ENCODE measurements around the gene UHRF2. TPM values are rescaled to one million over a fixed set of nuclear protein-coding genes. Genes with fewer than 3 reads are reported as not detected.
"Not testable (repeated sequence)": the region's sequence is repeated elsewhere in the genome, so short reads cannot be mapped to it uniquely, and the experiment has no call there.

Gene UHRF2
- total RNA-seq, 1 donor: 54.0 TPM

GRCh38 chr9:6535594-6535993, 122.6 kb downstream of the UHRF2 start:
- DNase-seq (ENCODE audit: low read depth): no peak
- no peak overlapping the region for H3K4me3 ChIP-seq (ENCODE audit: low read depth, low read length)
- TF ChIP-seq, protein P1, sequence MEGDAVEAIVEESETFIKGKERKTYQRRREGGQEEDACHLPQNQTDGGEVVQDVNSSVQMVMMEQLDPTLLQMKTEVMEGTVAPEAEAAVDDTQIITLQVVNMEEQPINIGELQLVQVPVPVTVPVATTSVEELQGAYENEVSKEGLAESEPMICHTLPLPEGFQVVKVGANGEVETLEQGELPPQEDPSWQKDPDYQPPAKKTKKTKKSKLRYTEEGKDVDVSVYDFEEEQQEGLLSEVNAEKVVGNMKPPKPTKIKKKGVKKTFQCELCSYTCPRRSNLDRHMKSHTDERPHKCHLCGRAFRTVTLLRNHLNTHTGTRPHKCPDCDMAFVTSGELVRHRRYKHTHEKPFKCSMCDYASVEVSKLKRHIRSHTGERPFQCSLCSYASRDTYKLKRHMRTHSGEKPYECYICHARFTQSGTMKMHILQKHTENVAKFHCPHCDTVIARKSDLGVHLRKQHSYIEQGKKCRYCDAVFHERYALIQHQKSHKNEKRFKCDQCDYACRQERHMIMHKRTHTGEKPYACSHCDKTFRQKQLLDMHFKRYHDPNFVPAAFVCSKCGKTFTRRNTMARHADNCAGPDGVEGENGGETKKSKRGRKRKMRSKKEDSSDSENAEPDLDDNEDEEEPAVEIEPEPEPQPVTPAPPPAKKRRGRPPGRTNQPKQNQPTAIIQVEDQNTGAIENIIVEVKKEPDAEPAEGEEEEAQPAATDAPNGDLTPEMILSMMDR (IDR thresholded peaks at IDR 0.05; ENCODE audit: insufficient read depth, low read depth, low read length): no peak

- H3K4me3 ChIP-seq (ENCODE audit: low read depth, low read length): no peak overlapping the region
- DNase-seq (ENCODE audit: low read depth): peak; percentile 11
- TF ChIP-seq, protein P1 (IDR thresholded peaks at IDR 0.05; ENCODE audit: insufficient read depth, low read depth, low read length): no peak
These were observed 125.7 kb downstream of the UHRF2 start for GRCh38 chr9:6538666-6539071.

DNA sequence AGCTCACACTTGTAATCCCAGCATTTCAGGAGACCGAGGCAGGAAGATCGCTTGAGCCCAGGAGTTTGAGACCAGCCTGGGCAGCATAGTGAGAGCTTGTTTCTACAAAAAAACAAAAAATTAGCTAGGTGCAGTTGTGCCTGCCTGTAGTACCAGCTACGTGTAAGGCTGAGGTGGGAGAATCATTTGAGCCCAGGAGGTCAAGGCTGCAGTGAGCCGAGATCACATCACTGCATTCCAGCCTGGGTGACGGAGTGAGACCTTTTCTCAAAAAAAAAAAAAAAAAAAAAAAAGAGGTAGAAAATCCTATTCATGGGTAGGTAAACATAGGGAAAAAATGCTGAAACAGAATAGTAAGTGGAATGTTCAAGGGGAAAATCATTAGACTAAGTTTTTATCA, 129.6 kb downstream of the UHRF2 start:
- DNase-seq (ENCODE audit: low read depth); H3K4me3 ChIP-seq (ENCODE audit: low read depth, low read length): not testable (repeated sequence)

DNA sequence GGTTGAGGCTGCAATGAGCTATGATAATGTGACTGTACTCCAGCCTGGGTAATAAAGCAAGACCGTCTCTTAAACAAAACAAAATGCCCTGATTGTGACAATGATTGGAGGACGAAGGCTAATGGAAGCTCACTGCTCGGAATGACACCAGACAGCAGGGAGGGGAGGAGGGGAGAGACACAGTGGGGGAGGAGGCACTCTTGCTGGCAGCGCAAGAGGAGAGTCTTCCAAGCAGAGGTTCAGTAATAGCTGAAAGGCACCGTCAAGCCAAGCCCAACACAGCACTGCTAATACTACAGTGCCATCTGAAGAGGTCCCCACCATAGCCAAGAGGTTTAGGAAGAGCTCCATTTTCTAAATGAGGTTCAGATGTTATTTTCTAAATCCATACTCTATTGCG, 130.2 kb downstream of the UHRF2 start:
- DNase-seq (ENCODE audit: low read depth): no peak
- TF ChIP-seq, protein P1 (IDR thresholded peaks at IDR 0.05; ENCODE audit: insufficient read depth, low read depth, low read length): no peak
- H3K4me3 ChIP-seq (ENCODE audit: low read depth, low read length): no peak overlapping the region

DNA sequence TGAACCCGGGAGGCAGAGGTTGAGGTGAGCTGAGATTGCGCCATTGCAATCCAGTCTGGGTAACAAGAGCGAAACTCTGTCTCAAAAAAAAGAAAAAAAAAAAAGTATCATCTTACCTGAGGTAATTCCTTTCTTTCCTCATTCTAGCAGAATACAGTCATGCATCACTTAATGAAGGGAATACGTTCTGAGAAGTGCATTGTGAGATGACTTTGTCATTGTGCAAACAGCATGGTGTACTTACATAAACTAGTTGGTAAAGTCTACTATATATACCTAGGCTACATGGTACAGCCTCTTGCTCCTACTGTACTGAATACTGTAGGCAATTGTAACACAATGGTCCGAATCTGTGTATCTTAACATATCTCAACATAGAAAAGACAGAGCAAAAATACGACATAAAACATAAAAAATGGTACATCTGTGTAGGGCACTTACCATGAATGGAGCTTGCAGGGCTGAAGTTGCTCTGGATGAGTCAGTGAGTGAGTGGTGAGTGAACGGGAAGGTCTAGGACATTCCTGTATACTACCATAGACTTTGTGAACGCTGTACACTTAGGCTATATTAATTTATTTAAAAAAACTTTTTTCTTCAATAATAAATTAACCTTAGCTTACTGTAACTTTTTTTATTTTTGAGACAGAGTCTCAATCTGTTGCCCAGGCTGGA, 132.2 kb downstream of the UHRF2 start:
- TF ChIP-seq, protein P1 (IDR thresholded peaks at IDR 0.05; ENCODE audit: insufficient read depth, low read depth, low read length): no peak
- no peak for DNase-seq (ENCODE audit: low read depth)
- no peak overlapping the region for H3K4me3 ChIP-seq (ENCODE audit: low read depth, low read length)

- TF ChIP-seq, protein P1 (IDR thresholded peaks at IDR 0.05; ENCODE audit: insufficient read depth, low read depth, low read length): no peak
- H3K4me3 ChIP-seq (ENCODE audit: low read depth, low read length): no peak overlapping the region
- peak; percentile 12 for DNase-seq (ENCODE audit: low read depth)
These were observed 136.3 kb downstream of the UHRF2 start for GRCh38 chr9:6549106-6549800.

DNA sequence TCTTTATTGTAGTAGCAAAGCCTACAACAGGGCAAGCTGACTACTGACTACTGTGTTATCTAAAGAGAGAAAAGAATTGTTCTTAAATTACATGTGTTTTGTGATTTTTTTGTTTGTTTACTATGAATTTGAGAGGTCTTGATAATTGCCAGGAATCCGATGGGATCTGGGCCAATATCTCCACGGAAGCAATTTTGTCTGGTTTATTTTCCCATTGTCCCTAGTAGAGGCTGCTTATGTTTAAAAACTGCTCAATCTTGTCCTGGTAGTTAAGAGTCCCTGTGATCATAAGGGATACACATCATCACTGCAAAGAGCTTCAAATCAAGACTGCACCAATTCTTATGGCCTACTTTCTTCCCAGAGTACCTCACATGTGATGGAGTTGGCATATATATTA, 138.1 kb downstream of the UHRF2 start:
- TF ChIP-seq, protein P1 (IDR thresholded peaks at IDR 0.05; ENCODE audit: insufficient read depth, low read depth, low read length): no peak
- peak; percentile 42 for DNase-seq (ENCODE audit: low read depth)
- H3K4me3 ChIP-seq (ENCODE audit: low read depth, low read length): no peak overlapping the region

All from fibroblast of villous mesenchyme (primary cell).